Measurements from ENCODE around the gene NXF1. TPM values are rescaled to one million over a fixed set of nuclear protein-coding genes. Genes with fewer than 3 reads are reported as not detected.

NXF1 gene
- total and polyA plus RNA-seq, 2 of the 8 experiments (the other 6 are each of a cell fraction or from before 2014, with no cell fraction given): 48.1 to 49.8 TPM

DNA sequence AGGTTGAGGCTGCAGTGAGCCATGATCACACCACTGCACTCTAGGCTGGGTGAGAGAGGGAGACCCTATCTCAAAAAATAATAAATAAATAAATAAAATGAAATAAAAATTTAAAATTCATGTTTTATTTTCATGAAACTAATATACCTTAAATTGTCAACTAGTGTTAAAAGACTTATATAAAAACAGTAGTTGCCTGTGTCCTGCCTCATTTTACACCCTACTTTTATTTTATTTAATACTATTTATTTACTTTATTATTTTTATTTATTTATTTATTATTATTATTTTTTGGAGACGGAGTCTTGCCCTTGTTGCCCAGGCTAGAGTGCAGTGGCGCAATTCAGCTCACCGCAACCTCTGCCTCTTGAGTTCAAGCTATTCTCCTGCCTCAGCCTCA, 38.9 kb upstream of the NXF1 start:
- Histone ChIP-seq H3K56ac (replicated peaks; ENCODE audit: insufficient read length, low read depth, low read length) (no peak overlapping the region), H2AFZ (ENCODE audit: low read length) (no peak overlapping the region), H2AK5ac (ENCODE audit: low read depth, low read length) (no peak overlapping the region), H3K9ac (replicated peaks in 1 of 4; ENCODE audit: extremely low read depth in 1 of 4, low read depth in 3 of 4, low read length in 3 of 4) (no peak overlapping the region), H3K9me3 (ENCODE audit: insufficient read depth in 2 of 2, low read depth in 1 of 2, low read length in 1 of 2) (no peaks in the 10 kb centered on the region), H3K27me3 (replicated peaks in 1 of 4; ENCODE audit: control insufficient read depth in 3 of 4, extremely low read depth in 1 of 4, insufficient read depth in 3 of 4, low read length in 3 of 4) (no peaks in the 10 kb centered on the region), H2BK20ac (ENCODE audit: low read length) (no peak overlapping the region), H3K79me2 (ENCODE audit: control insufficient read depth in 1 of 2, insufficient read depth in 2 of 2, low read length in 2 of 2) (peaks cover 0 to 2% of the 10 kb centered on the region in 2 experiments; a peak in 1 of 4 replicates), H3K4me2 (ENCODE audit: insufficient read depth in 1 of 2, low read depth in 2 of 2, low read length in 2 of 2) (no peak overlapping the region), H3K79me1 (ENCODE audit: low read depth, low read length) (no peaks in the 10 kb centered on the region), H3K4me1 (replicated peaks in 1 of 4; ENCODE audit: control insufficient read depth in 3 of 4, insufficient read depth in 4 of 4, low read length in 3 of 4) (peaks cover 0 to 5% (median 1%) of the 10 kb centered on the region in 4 experiments; a peak in 2 of 7 replicates), H3K4me3 (ENCODE audit: extremely low read depth in 1 of 4, insufficient read depth in 2 of 4, low read depth in 3 of 4, low read length in 4 of 4) (no peak overlapping the region), H2BK15ac (ENCODE audit: low read length) (no peak overlapping the region), H3K14ac (ENCODE audit: insufficient read length) (no peak overlapping the region), H4K91ac (replicated peaks; ENCODE audit: insufficient read length, low read length) (no peak overlapping the region), H2BK5ac (ENCODE audit: low read depth, low read length) (no peak overlapping the region), H3K23ac (ENCODE audit: insufficient read length) (no peak overlapping the region), H3K36me3 (ENCODE audit: control insufficient read depth in 2 of 4, insufficient read depth in 4 of 4, low read length in 3 of 4) (no peaks in the 10 kb centered on the region), H2BK12ac (ENCODE audit: low read depth, low read length) (no peak overlapping the region), H3K23me2 (ENCODE audit: low read depth, low read length) (peaks cover 16% of the 10 kb centered on the region), H4K5ac (ENCODE audit: insufficient read length, low read depth, low read length) (no peak overlapping the region), H4K20me1 (replicated peaks in 1 of 2; ENCODE audit: control insufficient read depth in 1 of 2, insufficient read depth in 2 of 2, low read length in 2 of 2) (no peaks in the 10 kb centered on the region), H2BK120ac (replicated peaks; ENCODE audit: low read depth, low read length) (no peak overlapping the region), H3K27ac (ENCODE audit: low read depth, low read length) (no peak overlapping the region), H3K4ac (replicated peaks; ENCODE audit: insufficient read length, low read depth, low read length) (no peak overlapping the region), H3K18ac (ENCODE audit: extremely low read depth, low read length) (no peak overlapping the region), H4K8ac (ENCODE audit: extremely low read depth, insufficient read depth, low read length) (no peak overlapping the region)
- POLR2A ChIA-PET (ENCODE audit: partially characterized antibody): interaction anchor here (1.0 to 20.0 kb wide), 7 partner anchors 9 to 243 kb away, joined by 4 to 2104 read pairs (median 90); partner anchors contain the start of genes C11orf98, CSKMT, MTA2 and NXF1
- DNase-seq (ENCODE audit: low read depth in 1 of 2, low spot score in 2 of 2): no peak
- CTCF ChIA-PET (ENCODE audit: partially characterized antibody): interaction anchor here (0.7 to 1.3 kb wide), 3 partner anchors 11 to 56 kb away, joined by 3 read pairs; partner anchors contain the start of gene TMEM179B
- TF ChIP-seq TBP (IDR thresholded peaks at IDR 0.05; ENCODE audit: low read depth, low read length): no peak
- no peak for TF ChIP-seq GABPA (IDR thresholded peaks at IDR 0.05; ENCODE audit: borderline replicate concordance, insufficient read depth, low read length)
- no peak for TF ChIP-seq CBX5 (IDR thresholded peaks at IDR 0.05; ENCODE audit: low read depth, low read length)
- TF ChIP-seq CBX8 (IDR thresholded peaks at IDR 0.05; ENCODE audit: borderline replicate concordance, low read depth, low read length): no peak
- no peak for TF ChIP-seq HDAC2 (IDR thresholded peaks at IDR 0.05; ENCODE audit: borderline replicate concordance in 1 of 2, low read depth in 2 of 2, low read length in 2 of 2)
- TF ChIP-seq BCL11A (IDR thresholded peaks at IDR 0.05; ENCODE audit: low read depth in 2 of 2, low read length in 2 of 2): no peak
- TF ChIP-seq BRCA1 (IDR thresholded peaks at IDR 0.05; ENCODE audit: low read depth, low read length): no peak
- TF ChIP-seq PHF8 (conservative IDR thresholded peaks at IDR 0.05; ENCODE audit: low read depth, low read length): no peak
- TF ChIP-seq POLR2A (IDR thresholded peaks at IDR 0.05; ENCODE audit: control extremely low read depth in 1 of 2, low read depth in 2 of 2, low read length in 2 of 2): no peak
- TF ChIP-seq, protein P1, sequence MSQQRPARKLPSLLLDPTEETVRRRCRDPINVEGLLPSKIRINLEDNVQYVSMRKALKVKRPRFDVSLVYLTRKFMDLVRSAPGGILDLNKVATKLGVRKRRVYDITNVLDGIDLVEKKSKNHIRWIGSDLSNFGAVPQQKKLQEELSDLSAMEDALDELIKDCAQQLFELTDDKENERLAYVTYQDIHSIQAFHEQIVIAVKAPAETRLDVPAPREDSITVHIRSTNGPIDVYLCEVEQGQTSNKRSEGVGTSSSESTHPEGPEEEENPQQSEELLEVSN (IDR thresholded peaks at IDR 0.05): no peak
- no peak for TF ChIP-seq SRF (IDR thresholded peaks at IDR 0.05; ENCODE audit: low read depth, low read length)
- 100% methylated on average over 3 of the region's 3 CpGs; no CpG with 5 or more reads in 1 of the 2 experiments for WGBS, 2 experiments (ENCODE audit: extremely low coverage in 1 of 2, insufficient coverage in 1 of 2, insufficient read length in 1 of 2, insufficient replicate concordance in 2 of 2, low coverage in 1 of 2, low lambda C conversion rate in 2 of 2, missing lambda C conversion rate in 1 of 2)
- FAIRE-seq: no peak

Measured in H1 (cell line).